BLaER1 treated with 17β-estradiol and CSF1 and Interleukin-3, amounts not matched to agents 10 nM and 100 nM (cell line): ENCODE results near the gene UNC119B.
A peak's percentile ranks its signal among the peaks of the same experiment; 100 is the strongest.

Source experiments
- H3K27ac ChIP-seq, 11 experiments: shearing (Covaris generic); formaldehyde crosslinking; 2 replicates each; pipeline ENCODE4 v1.8.1; 2022
- H3K27me3 ChIP-seq, 11 experiments: shearing (Covaris generic); formaldehyde crosslinking; 2 replicates each; pipeline ENCODE4 v1.8.1; 2022
- H3K36me3 ChIP-seq, 11 experiments: shearing (Covaris generic); formaldehyde crosslinking; 2 replicates each; pipeline ENCODE4 v1.8.1; 2022
- H3K4me1 ChIP-seq, 10 experiments: shearing (Covaris generic); formaldehyde crosslinking; 2 replicates each; pipeline ENCODE4 v1.8.1; 2022
- H3K4me2 ChIP-seq, 11 experiments: shearing (Covaris generic); formaldehyde crosslinking; 2 replicates each; pipeline ENCODE4 v1.8.1; 2022
- H3K4me3 ChIP-seq, 10 experiments: shearing (Covaris generic); formaldehyde crosslinking; 2 replicates each; pipeline ENCODE4 v1.8.1; 2022
- H3K9ac ChIP-seq, 11 experiments: shearing (Covaris generic); formaldehyde crosslinking; 2 replicates each; pipeline ENCODE4 v1.8.1; 2022
- H3K9me3 ChIP-seq, 11 experiments: shearing (Covaris generic); formaldehyde crosslinking; replicated peaks in 1 of 11; 2 replicates each; pipeline ENCODE4 v1.8.1; 2022
- H4K20me1 ChIP-seq, 11 experiments: shearing (Covaris generic); formaldehyde crosslinking; 2 replicates each; pipeline ENCODE4 v1.8.1; 2022
- Cebpa-rat ChIP-seq, 11 experiments: shearing (Covaris generic); IDR thresholded peaks; 2 replicates each; pipeline ENCODE4 v1.8.1; 2022

Gene UNC119B

DNA sequence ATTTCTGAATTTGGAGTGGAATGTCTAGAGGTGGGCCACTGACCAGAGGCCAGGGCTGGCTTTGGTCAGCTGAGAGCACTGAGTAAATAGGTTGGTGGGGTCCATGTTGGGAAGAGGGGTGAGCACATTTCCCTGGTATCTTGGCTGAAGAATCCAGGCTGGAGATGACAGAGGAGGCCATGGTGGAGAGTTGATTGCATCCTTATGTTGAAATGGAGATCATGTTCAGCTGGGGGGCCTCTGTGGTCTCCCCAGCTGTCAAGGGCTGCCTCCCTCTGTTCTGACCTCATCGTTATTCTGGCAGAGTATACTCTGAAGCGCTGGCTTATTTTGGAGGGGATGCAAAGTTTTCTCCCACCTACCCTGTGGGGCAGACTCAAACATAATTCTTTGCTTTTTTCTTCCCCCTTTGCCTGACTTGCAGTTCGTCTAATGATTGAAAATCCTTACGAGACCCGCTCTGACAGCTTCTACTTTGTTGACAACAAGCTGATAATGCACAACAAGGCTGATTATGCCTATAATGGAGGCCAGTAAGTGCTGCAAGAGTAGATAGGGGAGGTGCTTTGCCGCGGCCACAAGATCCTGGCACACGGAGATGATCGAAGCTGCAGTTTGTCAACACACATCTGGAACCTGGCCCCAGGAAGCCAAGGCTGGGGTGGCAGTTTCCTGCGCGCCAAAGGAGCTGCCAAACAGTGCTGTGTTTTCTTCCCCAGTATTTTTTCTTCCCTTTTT is 9.4 kb downstream of the UNC119B start:
- H3K9ac ChIP-seq: peak overlapping the region in 2 of 11 experiments; percentile 11 to 13; a peak in 2 of 22 replicates
- H3K27ac ChIP-seq: 0 out of 22 replicates have a peak overlapping the region, but pooled peaks of 1 of the 11 experiments have one; percentile 20
- H3K4me1 ChIP-seq: peaks cover 16 to 44% (median 37%) of the 10 kb centered on the region in 10 experiments
- peaks cover 0 to 66% (median 38%) of the 10 kb centered on the region in 11 experiments; a peak in 17 of 22 replicates for H4K20me1 ChIP-seq
- peaks cover 84 to 100% (median 99%) of the 10 kb centered on the region in 11 experiments for H3K36me3 ChIP-seq
- H3K4me3 ChIP-seq: no peak overlapping the region
- H3K27me3 ChIP-seq: no peaks in the 10 kb centered on the region
- TF ChIP-seq Cebpa-rat (IDR thresholded peaks at IDR 0.05): no peak
- peak overlapping the region in 9 of 11 experiments; percentile 1 to 48 (median 17); a peak in 11 of 22 replicates for H3K4me2 ChIP-seq
- H3K9me3 ChIP-seq: no peaks in the 10 kb centered on the region

DNA sequence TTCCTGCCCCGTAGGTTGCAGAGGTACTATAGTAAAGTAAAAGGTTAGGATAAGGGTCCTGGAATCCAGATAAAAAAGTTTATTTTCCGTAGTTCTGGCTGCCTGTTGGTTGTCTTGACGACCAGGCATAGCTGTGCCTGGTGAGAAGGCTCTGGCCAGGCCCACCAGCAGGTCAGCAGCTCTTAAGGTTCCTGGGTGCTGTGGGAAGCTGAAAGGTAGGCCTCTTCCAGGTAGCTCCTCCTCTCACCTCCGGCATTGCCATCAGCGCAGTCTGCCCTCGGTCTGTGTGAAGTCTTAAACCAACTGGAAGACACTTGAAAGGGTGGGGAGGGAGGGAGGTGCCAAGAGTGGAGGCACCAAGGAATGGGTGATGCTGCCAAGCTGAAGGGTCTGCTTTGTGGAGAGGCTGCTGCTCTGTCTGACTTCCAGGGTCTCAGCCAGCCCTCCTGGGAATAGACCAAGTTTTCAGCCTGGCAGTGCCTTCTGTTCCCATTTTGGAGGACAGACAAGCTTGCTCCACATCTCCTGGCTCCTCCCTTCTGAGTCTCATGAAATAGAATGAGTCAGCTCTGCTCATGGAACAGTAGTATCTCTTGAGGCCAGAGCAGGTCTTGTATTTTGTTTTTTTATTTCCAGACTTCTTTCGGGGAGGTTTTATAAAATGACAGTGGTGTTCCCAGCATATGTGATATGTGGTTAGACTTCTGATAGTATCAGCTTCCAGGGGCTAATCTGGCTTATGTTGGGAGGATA is 10.2 kb downstream of the UNC119B start:
- Histone ChIP-seq H3K4me3 (no peak overlapping the region), H3K9me3 (no peaks in the 10 kb centered on the region), H4K20me1 (peaks cover 0 to 63% (median 34%) of the 10 kb centered on the region in 11 experiments; a peak in 17 of 22 replicates), H3K4me1 (peaks cover 23 to 52% (median 45%) of the 10 kb centered on the region in 10 experiments), H3K9ac (peak overlapping the region in 3 of 11 experiments; percentile 25 to 32 (median 31); a peak in 4 of 22 replicates), H3K4me2 (peak overlapping the region in 9 of 11 experiments; percentile 1 to 48 (median 17); a peak in 10 of 22 replicates), H3K27me3 (no peaks in the 10 kb centered on the region), H3K27ac (peak overlapping the region in 1 of 11 experiments; percentile 20; a peak in 1 of 22 replicates), H3K36me3 (peaks cover 77 to 95% (median 91%) of the 10 kb centered on the region in 11 experiments)
- no peak for TF ChIP-seq Cebpa-rat (IDR thresholded peaks at IDR 0.05)

DNA sequence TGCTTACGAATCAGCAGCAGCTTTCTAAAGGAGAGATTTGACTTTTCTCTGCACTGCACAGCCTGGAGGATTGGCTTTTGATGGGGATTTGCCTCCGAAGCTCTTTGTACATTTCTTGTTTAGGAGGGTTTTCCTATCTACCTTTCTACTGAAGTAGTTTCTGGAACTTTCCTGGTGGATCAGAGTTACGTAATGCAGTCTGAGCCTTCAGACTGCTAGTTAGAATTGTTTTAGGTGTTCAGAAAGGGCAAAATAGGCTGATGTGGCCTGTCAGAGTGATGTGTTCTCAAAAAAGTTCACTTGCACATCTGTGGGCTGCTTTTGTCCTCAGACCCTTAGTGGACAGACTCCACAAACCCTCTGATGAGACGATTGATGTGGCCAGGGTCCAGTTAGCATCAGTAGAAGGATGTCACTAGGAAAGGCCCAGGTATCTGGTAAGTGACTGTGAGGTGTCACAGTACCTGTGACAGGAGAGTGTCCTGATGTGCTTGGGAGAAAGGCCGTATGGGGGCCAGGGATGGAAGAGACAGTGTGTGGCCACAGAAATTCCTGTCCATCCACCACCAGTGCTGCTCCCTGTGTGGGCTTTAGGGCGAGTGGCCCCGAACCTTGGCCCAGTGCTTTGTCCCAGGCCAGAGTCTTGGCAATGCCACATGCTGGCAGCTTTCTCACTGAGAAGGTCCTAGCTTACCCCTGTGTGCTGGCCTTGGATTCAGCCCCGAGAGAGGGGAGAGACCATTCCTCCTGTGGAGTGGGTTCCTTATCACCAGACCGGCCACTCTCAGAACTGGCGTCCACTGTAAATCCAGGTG is 10.9 kb downstream of the UNC119B start:
- Histone ChIP-seq H3K4me3 (no peak overlapping the region), H4K20me1 (peaks cover 0 to 57% (median 34%) of the 10 kb centered on the region in 11 experiments; a peak in 17 of 22 replicates), H3K9ac (peak overlapping the region in 4 of 11 experiments; percentile 2 to 32 (median 28); a peak in 4 of 22 replicates), H3K36me3 (peaks cover 70 to 88% (median 84%) of the 10 kb centered on the region in 11 experiments), H3K27me3 (no peaks in the 10 kb centered on the region), H3K4me1 (peaks cover 26 to 56% (median 50%) of the 10 kb centered on the region in 10 experiments), H3K27ac (peak overlapping the region in 1 of 11 experiments; percentile 1; a peak in 1 of 22 replicates), H3K4me2 (peak overlapping the region in 9 of 11 experiments; percentile 3 to 27 (median 19); a peak in 8 of 22 replicates), H3K9me3 (no peaks in the 10 kb centered on the region)
- 0 out of 22 replicates have a peak, but pooled peaks of 1 of the 11 experiments have one; percentile 16 for TF ChIP-seq Cebpa-rat (IDR thresholded peaks at IDR 0.05)

DNA sequence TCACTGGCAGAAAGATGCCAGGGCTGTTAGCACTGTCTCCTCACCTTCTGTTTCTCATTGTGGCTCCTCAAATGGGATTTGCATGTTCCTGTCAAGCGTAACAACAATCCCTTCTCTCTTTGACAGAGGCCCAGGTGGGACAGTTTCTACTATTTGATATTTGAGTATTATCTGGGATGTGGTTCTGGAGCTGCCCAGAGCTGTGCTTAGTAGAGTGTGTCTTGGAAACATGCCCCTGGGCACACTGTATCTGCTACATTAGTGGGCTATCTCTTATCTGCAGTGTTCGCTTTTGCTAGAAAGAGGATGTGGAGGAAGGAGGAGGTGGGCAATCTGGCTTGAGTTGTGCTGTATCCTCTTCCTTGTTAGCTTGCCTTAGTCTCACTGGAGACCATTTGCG is 11.6 kb downstream of the UNC119B start:
- H3K9ac ChIP-seq: peak overlapping the region in 4 of 11 experiments; percentile 2 to 32 (median 9); a peak in 2 of 22 replicates
- H4K20me1 ChIP-seq: peaks cover 0 to 52% (median 33%) of the 10 kb centered on the region in 11 experiments; a peak in 17 of 22 replicates
- 0 out of 22 replicates have a peak overlapping the region, but pooled peaks of 1 of the 11 experiments have one; percentile 1 for H3K27ac ChIP-seq
- no peaks in the 10 kb centered on the region for H3K9me3 ChIP-seq
- peak overlapping the region in 8 of 11 experiments; percentile 3 to 27 (median 20); a peak in 7 of 22 replicates for H3K4me2 ChIP-seq
- H3K4me1 ChIP-seq: peaks cover 32 to 63% (median 55%) of the 10 kb centered on the region in 10 experiments
- H3K36me3 ChIP-seq: peaks cover 63 to 81% (median 78%) of the 10 kb centered on the region in 11 experiments
- no peaks in the 10 kb centered on the region for H3K27me3 ChIP-seq
- H3K4me3 ChIP-seq: no peak overlapping the region
- TF ChIP-seq Cebpa-rat (IDR thresholded peaks at IDR 0.05): no peak

DNA sequence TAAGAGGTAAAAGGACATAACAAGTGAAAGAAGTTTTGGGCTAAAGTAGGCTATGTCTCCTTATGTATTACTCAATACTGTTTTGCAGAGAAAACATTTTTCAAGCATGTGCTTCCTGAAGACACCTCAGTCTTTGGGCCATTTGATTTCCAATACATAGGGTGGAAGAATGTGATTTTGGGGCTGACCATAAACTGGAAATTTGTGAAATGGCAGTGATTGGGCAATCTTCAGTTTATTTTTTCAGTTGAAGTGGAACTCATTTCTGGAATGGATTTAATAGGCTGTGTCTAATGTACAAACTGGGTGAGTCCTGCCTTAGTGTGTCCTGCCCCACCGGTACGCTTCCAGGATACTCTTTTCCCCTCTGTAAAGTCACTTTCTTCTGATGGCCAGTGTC is 12.5 kb downstream of the UNC119B start:
- no peaks in the 10 kb centered on the region for H3K9me3 ChIP-seq
- TF ChIP-seq Cebpa-rat (IDR thresholded peaks at IDR 0.05): peak in 1 of 11 experiments; percentile 7; a peak in 1 of 22 replicates
- no peaks in the 10 kb centered on the region for H3K27me3 ChIP-seq
- H3K36me3 ChIP-seq: peaks cover 54 to 80% (median 73%) of the 10 kb centered on the region in 11 experiments
- H3K4me1 ChIP-seq: peaks cover 32 to 63% (median 55%) of the 10 kb centered on the region in 10 experiments
- H3K4me2 ChIP-seq: no peak overlapping the region
- H3K4me3 ChIP-seq: no peak overlapping the region
- H3K27ac ChIP-seq: no peak overlapping the region
- H4K20me1 ChIP-seq: peaks cover 0 to 52% (median 33%) of the 10 kb centered on the region in 11 experiments; a peak in 17 of 22 replicates
- H3K9ac ChIP-seq: no peak overlapping the region

DNA sequence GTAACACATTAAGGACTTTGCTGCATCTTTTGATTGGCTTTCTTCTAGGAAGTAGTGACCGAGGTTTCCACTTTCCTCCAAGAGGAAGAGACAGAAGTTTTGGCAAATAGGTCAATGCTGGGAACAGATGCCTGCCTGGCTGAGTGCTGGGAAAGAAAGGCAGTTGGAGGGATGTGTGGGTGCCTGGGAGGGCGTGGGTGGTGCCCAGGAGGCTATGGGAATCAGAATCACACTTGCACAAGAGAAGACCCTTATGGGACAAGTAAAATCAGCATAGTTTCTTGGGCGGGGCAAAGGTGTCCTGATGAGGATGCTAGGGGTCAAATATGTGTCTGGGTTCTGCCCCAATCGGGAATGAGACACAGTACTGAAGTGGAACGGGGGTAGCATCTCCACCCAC is 14.5 kb downstream of the UNC119B start:
- Histone ChIP-seq H3K4me3 (peak overlapping the region in 2 of 10 experiments; percentile 67 to 70; a peak in 3 of 20 replicates), H3K4me2 (peak overlapping the region; percentile 81 to 97 (median 94)), H3K27ac (no peak overlapping the region), H3K27me3 (no peaks in the 10 kb centered on the region), H4K20me1 (peaks cover 0 to 47% (median 27%) of the 10 kb centered on the region in 11 experiments; a peak in 17 of 22 replicates), H3K9me3 (no peaks in the 10 kb centered on the region), H3K36me3 (peaks cover 37 to 76% (median 65%) of the 10 kb centered on the region in 11 experiments), H3K9ac (peak overlapping the region in 4 of 11 experiments; percentile 75 to 87 (median 82); a peak in 7 of 22 replicates), H3K4me1 (peaks cover 28 to 49% (median 43%) of the 10 kb centered on the region in 10 experiments)
- no peak for TF ChIP-seq Cebpa-rat (IDR thresholded peaks at IDR 0.05)

DNA sequence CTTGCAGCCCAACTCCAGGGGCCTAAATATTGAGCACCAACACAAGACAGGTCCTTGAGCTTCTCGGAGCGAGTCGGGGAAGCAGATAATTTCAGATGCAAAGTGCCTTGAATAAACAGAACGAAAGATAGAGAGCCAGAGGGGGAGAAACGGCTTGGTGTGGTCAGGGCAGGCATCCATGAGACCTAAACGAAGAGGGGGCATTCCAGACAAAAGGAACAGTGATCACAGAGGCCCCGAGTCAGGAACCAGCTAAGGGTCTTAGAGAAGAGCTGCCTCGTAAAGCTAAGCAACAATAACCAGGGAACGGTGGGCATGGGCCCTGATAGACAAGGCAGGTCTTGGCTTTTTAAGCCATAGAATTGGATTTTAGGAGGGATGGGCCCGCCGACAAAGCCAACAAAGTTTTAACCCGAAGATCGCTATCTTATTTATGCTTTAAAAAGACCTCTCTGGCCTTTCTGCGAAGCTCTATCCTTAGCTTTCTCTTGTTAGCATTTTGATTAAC is 14.9 kb downstream of the UNC119B start:
- peak overlapping the region in 2 of 11 experiments; percentile 69 to 79; a peak in 1 of 22 replicates for H3K27ac ChIP-seq

More for the DNA sequence above, 14.9 kb downstream of the UNC119B start:
- TF ChIP-seq Cebpa-rat (IDR thresholded peaks at IDR 0.05): no peak
- Histone ChIP-seq H3K27me3 (no peaks in the 10 kb centered on the region), H3K9me3 (no peaks in the 10 kb centered on the region), H3K36me3 (peaks cover 36 to 76% (median 65%) of the 10 kb centered on the region in 11 experiments), H3K4me2 (peak overlapping the region; percentile 81 to 97 (median 94)), H4K20me1 (peaks cover 0 to 42% (median 23%) of the 10 kb centered on the region in 11 experiments; a peak in 17 of 22 replicates), H3K9ac (peak overlapping the region; percentile 75 to 87 (median 83); a peak in 21 of 22 replicates), H3K4me1 (peaks cover 23 to 44% (median 38%) of the 10 kb centered on the region in 10 experiments), H3K4me3 (peak overlapping the region; percentile 61 to 78 (median 68))
